HepG2 (cell line): ENCODE data around the gene MINDY2. TPM values are rescaled to one million over a fixed set of nuclear protein-coding genes. Genes with fewer than 3 reads are reported as not detected.

ENCODE experiments used
- ATF6 ChIP-seq: sonication (generic); formaldehyde crosslinking; conservative IDR thresholded peaks from 2 replicates; pipeline ENCODE4 v1.4.0; 2020; ENCODE audit warnings: missing genetic modification reagents
- CENPT ChIP-seq: sonication (generic); formaldehyde crosslinking; IDR thresholded peaks from 2 replicates; pipeline ENCODE4 v1.8.0; 2022; ENCODE audit warnings: low read depth, mild to moderate bottlenecking, moderate library complexity, missing genetic modification reagents
- GLMP ChIP-seq: sonication (generic); formaldehyde crosslinking; IDR thresholded peaks from 2 replicates; pipeline ENCODE4 v1.9.0; 2021; ENCODE audit warnings: missing genetic modification reagents, mild to moderate bottlenecking, borderline replicate concordance
- RARA ChIP-seq: IDR thresholded peaks from 2 replicates; pipeline ENCODE4 v1.6.1; 2016; ENCODE audit warnings: missing genetic modification reagents, missing compliant biosample characterization
- ZFP1 ChIP-seq: IDR thresholded peaks from 2 replicates; pipeline ENCODE4 v1.6.1; 2016
- ZNF205 ChIP-seq: IDR thresholded peaks from 2 replicates; pipeline ENCODE4 v1.6.1; 2018; ENCODE audit warnings: missing biosample characterization, missing genetic modification reagents
- ZNF670 ChIP-seq: sonication (generic); formaldehyde crosslinking; IDR thresholded peaks from 2 replicates; pipeline ENCODE4 v1.8.0; 2022; ENCODE audit warnings: mild to moderate bottlenecking, missing genetic modification reagents, borderline replicate concordance
- polyA plus RNA-seq, 8 experiments: library from polyadenylated mRNA; depleted of rRNA in 3 of 8; stranded (reverse) in 7 of 8; unstranded in 1 of 8; fragments of >200 nt; fragmentation: Illumina TruSeq in 4 of 8; extraction: Trizol in 4 of 8; gene quantifications; 2 replicates each; pipeline versions ENCODE4 v1.2.1 to v1.2.3, GENCODE V29; 2011 to 2016; ENCODE audit warnings: low read depth in 4 of 8, missing spikeins in 1 of 8, mixed read lengths in 1 of 8; ENCODE audit not compliant: insufficient read depth in 1 of 8
- total RNA-seq, 5 experiments: library from RNA; depleted of rRNA; stranded (reverse); fragments of >200 nt; fragmentation: Illumina TruSeq; extraction: Trizol; gene quantifications; 2 replicates each; pipeline ENCODE4 v1.2.3, GENCODE V29; 2016; ENCODE audit warnings: low read depth in 1 of 5
- TF ChIP-seq, protein P1 (sequence below): sonication (generic); formaldehyde crosslinking; IDR thresholded peaks from 2 replicates; pipeline ENCODE4 v1.4.0; 2020; ENCODE audit warnings: missing genetic modification reagents

Gene MINDY2
- total and polyA plus RNA-seq, 2 of the 13 experiments (the other 11 are each of a cell fraction or from before 2014, with no cell fraction given): 7.2 to 12.6 TPM

DNA sequence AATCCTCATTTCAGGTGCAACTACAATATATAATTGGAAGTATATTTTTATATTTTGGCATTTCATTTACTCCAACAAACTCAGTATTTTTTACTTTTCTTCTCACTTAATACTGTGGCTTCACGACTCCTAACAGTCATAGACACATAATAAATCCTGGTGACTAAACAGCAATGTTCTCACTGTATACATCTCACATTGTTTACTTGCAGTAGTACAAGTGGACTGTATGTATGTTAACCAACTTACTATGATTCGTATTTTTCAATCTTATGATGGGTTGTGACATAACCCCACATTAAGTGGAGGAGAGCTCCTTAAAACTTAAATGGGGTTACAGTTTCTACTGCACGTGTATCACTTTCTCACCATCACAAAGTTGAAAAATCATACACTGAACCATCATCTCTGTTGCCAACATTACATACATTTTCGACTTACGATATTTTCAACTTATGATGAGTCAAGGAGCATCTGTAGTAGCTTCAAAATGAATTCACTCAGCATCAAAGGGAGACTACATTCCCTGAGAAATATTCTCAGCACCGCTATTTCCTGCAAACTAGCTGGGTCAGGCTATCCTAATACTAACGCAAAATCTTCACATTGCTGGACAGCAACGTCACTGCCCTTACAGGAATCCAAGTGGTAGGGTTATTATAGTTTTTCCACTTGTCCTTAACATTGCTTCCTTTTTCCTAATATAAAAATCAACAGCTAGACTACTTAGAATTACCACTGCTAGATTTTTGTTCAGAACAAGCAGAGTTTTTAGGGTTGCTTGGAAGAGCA, 28.9 kb upstream of the MINDY2 start (continued):
- TF ChIP-seq ATF6 (CRISPR knock-in tag) (no peak), RARA (no peak), ZFP1 (no peak), ZNF670 (CRISPR knock-in tag) (no peak), CENPT (no peak), GLMP (CRISPR knock-in tag) (no peak), ZNF205 (CRISPR knock-in tag) (no peak)
- TF ChIP-seq, protein P1, sequence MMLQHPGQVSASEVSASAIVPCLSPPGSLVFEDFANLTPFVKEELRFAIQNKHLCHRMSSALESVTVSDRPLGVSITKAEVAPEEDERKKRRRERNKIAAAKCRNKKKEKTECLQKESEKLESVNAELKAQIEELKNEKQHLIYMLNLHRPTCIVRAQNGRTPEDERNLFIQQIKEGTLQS: no peak
